Measurements from ENCODE around the gene KRTAP26-1.

The KRTAP26-1 gene, protein sequence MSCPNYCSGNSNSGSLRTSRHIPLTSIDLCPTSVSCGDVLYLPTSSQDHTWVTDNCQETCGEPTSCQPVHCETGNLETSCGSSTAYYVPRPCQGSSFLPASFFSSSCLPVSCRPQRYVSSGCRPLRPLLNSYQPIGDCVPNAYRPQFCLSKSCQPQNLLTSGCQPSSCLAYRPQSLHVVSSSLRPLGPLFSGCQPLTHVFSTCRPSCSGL
- 0 reads per million in 2 experiments for total RNA-seq

- no peak for DNase-seq (ENCODE audit: low read depth)
Measured at GRCh38 chr21:30320215-30320614, at the start of gene KRTAP26-1. TSS of gene KRTAP26-1 (minus strand) at chr21:30320315. CDS start at chr21:30320035, 280 bp downstream.

- no peak for DNase-seq (ENCODE audit: low read depth)
Measured at GRCh38 chr21:30355906-30356305, 35.8 kb upstream of the KRTAP26-1 start.

DNA sequence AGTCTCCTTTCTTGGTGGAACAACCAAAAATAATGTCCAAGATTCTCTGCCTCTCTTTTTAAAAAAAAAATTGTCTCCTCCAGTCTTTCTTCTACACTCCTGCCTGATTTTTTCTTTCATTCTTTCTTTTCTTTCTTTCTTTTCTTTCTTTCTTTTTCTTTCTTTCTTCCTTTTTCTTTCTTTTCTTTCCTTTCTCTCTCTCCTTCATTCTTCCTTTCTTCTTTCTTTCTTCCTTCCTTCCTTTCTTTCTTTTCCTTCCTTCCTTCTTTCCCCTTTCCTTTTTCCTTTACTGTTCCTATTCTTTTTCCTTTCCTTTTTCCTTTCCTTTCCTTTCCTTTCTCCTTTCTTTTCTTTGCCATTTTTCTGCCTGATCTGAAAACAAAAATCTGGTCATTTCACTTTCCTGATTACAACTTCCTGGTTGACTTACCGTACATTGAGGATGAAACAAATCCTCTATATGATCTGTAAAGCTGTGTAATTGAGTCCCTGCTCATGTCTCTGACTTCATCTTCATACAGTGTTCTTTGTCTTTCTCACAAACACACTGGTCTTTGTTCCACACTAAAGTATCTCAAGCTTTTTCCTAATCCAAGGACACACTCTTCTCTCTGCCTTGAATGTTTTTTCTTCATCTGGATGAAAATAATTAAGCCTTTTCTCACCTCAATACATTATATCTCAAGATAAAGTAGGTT is 34.3 kb upstream of the KRTAP26-1 start:
- DNase-seq (ENCODE audit: low read depth) = no peak

DNA sequence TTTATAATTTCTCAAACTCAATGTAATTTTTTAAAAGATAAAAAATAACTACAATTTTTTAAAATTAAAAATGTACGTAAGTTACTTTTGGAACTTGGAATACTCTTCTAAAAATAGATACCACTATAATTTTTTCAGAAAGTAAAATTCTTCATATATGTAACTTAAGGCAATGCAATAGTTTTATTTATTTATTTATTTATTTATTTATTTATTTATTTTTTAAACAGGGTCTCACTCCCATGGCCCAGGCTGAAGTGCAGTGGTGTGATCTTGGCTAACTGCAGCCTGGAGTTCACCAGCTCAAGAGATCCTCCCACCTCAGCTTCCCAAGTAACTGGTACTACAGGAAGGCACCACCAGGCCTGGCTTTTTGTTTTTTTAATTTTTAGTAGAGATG is 31.4 kb upstream of the KRTAP26-1 start:
- no peak for DNase-seq (ENCODE audit: low read depth)

- no peak for DNase-seq (ENCODE audit: low read depth)
Measured at GRCh38 chr21:30349572-30349971, 29.5 kb upstream of the KRTAP26-1 start.

DNA sequence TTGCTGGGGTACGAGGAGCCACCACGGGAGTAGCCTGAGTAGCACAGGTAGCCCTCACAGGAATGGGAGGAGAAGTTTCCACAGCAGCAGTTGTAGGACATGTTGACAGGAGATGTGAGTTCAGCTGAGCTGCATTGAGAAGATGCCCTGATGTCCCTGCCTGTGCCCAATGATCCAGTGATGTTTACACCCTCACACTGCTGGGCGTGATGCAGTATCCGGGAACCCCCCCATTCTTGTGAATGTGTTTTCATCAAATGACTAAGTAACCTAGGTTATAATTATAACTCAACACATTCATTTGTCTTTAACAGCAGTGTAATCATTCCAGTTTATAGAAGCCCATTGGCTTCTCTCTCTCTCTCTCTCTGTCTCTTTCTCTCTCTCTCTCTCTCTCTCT is 28.4 kb upstream of the KRTAP26-1 start, which contains the start of gene KRTAP23-1:
TSS of gene KRTAP23-1 (minus strand) at position 101 of the 400 bp plus-strand sequence. CDS start at position 101, 0 bp downstream.
- no peak for DNase-seq (ENCODE audit: low read depth)

GRCh38 chr21:30345014-30345413 is 24.9 kb upstream of the KRTAP26-1 start:
- no peak for DNase-seq (ENCODE audit: low read depth)

GRCh38 chr21:30340714-30341573 is 20.8 kb upstream of the KRTAP26-1 start:
- peak; percentile 5 for DNase-seq (ENCODE audit: low read depth)

DNA sequence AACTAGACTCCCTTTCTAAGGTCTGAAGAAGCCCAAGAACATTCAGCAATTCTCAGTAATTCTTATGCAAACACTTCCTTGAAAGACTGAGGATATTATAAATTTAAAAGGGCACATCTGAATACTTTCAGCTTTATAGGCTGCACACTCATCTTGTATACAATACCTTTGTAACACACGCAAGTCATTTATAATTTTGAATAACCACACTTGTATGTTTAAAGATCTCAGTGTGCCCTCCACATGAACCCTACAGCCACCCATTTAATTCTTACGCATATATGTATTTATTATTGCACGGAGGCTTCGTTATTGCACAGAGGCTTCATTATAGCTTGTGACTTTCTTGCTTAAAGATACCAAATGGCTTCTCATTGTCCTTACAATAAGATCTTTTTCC is 18.6 kb upstream of the KRTAP26-1 start:
- no peak for DNase-seq (ENCODE audit: low read depth)

DNA sequence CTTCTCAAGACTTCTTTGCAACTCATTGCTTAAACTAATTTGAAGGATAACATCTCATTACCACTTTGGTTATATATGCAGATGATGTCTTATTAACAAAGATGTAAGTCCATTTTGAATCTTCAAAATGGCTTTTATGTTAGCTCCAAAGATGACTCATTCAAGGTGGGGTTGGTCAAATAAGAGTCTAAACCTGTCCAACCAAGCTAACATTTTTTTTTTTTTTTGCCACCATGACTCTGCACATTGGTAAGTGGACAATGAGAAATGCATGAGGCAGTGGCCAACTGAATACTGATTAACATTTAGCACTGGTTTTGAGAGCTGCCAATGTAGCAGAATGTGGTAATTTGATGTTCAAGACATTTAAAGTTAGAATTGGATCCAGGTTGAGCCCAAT is 17.7 kb upstream of the KRTAP26-1 start:
- DNase-seq (ENCODE audit: low read depth) = no peak

GRCh38 chr21:30337276-30337744 is 17.2 kb upstream of the KRTAP26-1 start, which contains the start of gene KRTAP27-1:
TSS of gene KRTAP27-1 (minus strand) at chr21:30337694. CDS start at chr21:30337668, 26 bp downstream.
- DNase-seq (ENCODE audit: low read depth) = no peak

- DNase-seq (ENCODE audit: low read depth) = no peak
Measured at GRCh38 chr21:30336596-30336995, 16.5 kb upstream of the KRTAP26-1 start.

- DNase-seq (ENCODE audit: low read depth) = no peak
Measured at GRCh38 chr21:30333736-30334135, 13.6 kb upstream of the KRTAP26-1 start.

- DNase-seq (ENCODE audit: low read depth) = no peak
Measured at GRCh38 chr21:30332681-30333080, 12.6 kb upstream of the KRTAP26-1 start.

- no peak for DNase-seq (ENCODE audit: low read depth)
Measured at GRCh38 chr21:30329203-30329875, 9.2 kb upstream of the KRTAP26-1 start.

- DNase-seq (ENCODE audit: low read depth) = no peak
Measured at GRCh38 chr21:30326390-30326789, 6.3 kb upstream of the KRTAP26-1 start.

GRCh38 chr21:30315701-30316100 is 4.4 kb downstream of the KRTAP26-1 start:
- no peak for DNase-seq (ENCODE audit: low read depth)

DNA sequence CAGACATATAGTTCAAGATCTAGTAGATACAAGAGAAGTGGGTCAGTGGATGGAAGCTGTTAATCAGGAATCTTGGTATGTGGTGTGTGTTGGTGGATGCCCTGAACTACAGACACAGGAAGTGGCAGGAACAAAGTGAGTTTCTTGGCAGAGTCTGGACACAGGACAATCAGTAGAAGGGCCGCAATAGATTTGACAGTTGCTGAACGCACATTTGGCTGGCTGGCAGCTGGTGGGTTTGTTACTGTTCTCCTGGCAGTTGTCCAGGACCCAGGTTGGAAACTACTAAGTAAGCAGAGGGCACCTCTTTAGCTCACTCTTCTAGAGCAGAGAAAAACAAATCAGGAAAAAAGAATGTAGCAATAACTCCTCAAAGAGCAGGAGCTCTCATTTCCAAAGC is 13.2 kb downstream of the KRTAP26-1 start:
- no peak for DNase-seq (ENCODE audit: low read depth)

DNA sequence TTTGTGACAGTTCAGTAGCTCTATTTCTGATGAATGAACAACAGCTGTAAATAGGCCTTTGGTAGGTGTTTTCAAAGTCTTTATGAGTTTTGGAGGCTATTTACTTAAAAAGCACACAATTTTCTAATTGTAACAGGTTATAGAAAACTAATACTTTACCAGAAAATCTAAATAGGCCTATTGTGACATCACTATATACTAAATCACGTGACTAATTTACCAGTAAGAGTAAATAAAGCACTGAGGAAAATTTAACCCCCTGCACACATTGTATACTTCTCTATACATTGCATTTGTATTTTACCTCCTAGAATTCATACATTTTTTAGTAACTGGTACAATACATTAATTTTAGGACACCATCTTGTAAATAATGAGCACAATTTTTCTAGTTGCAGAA is 15.0 kb downstream of the KRTAP26-1 start:
- DNase-seq (ENCODE audit: low read depth) = no peak

GRCh38 chr21:30289215-30289614 is 30.9 kb downstream of the KRTAP26-1 start, which contains the start of gene KRTAP25-1:
TSS of gene KRTAP25-1 (minus strand) at chr21:30289514. CDS start at chr21:30289490, 24 bp downstream.
- no peak for DNase-seq (ENCODE audit: low read depth)

DNA sequence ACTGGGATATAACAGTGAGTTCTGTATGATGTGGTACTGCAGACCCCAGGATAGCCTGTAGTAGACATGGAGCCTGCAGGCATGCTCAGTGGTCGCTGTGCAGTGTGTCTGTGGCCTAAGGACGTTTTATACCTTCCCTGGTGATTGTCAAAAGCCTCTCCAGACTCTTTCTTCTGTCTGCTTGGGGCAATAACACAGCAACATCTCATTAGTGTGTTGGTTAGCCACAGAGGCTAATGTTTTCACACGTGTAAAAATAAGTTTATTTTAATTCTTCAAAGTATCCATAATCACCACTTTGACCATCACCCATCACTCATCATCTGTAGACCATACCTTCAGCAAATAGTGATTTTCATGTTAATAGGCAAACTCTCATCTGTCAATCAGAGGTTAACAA is 37.3 kb downstream of the KRTAP26-1 start, which contains the start of gene KRTAP24-1:
TSS of gene KRTAP24-1 (minus strand) at position 101 of the 400 bp plus-strand sequence. CDS start at position 83, 18 bp downstream.
- DNase-seq (ENCODE audit: low read depth) = no peak

Data from T follicular helper cell (primary cell).